Transverse colon (tissue), 4 donors: ENCODE results near the gene SAMD5. TPM values are rescaled to one million over a fixed set of nuclear protein-coding genes. Genes with fewer than 3 reads are reported as not detected.

Experiments
- DNase-seq: peaks from one replicate; pipeline ENCODE4 v3.0.0-alpha.2; 2019
- H3K27ac ChIP-seq, 4 donors: fragments of 200-600 bp; sonication (generic); 2 replicates each; pipeline ENCODE4 v1.5.1; 2016 to 2018; ENCODE audit warnings: inconsistent platforms in 4 of 4
- H3K27me3 ChIP-seq: fragments of 200-600 bp; sonication (generic); 2 replicates; pipeline ENCODE4 v1.5.1; 2017; ENCODE audit warnings: inconsistent platforms
- H3K36me3 ChIP-seq, 4 donors: fragments of 200-600 bp; sonication (generic); 2 replicates each; pipeline ENCODE4 v1.5.1; 2017 to 2019; ENCODE audit warnings: inconsistent platforms in 4 of 4
- H3K4me1 ChIP-seq, 4 donors: fragments of 200-600 bp; sonication (generic); 2 replicates each; pipeline ENCODE4 v1.5.1; 2017 to 2020; ENCODE audit warnings: inconsistent platforms in 4 of 4
- H3K4me3 ChIP-seq, 4 donors: fragments of 200-600 bp; sonication (generic); 1 replicate in 1 of 4; 2 replicates in 3 of 4; pipeline versions ENCODE4 v1.5.1 to v1.6.1; 2017 to 2019; ENCODE audit warnings: inconsistent platforms in 4 of 4
- H3K9me3 ChIP-seq, 2 donors: fragments of 200-600 bp; sonication (generic); 2 replicates each; pipeline ENCODE4 v1.5.1; 2017 to 2019; ENCODE audit warnings: inconsistent platforms in 2 of 2
- CTCF ChIP-seq, 5 experiments: fragments of 200-600 bp in 3 of 5; fragments of 450-650 bp in 2 of 5; sonication (generic) in 3 of 5; IDR thresholded peaks; 1 replicate in 2 of 5; 2 replicates in 3 of 5; pipeline ENCODE4 v1.5.1; 2016 to 2017; ENCODE audit warnings: antibody characterized with exemption in 5 of 5, inconsistent platforms in 3 of 5, mild to moderate bottlenecking in 2 of 5, moderate library complexity in 1 of 5
- EP300 ChIP-seq: sonication (generic); formaldehyde crosslinking; IDR thresholded peaks from one replicate; pipeline ENCODE4 v1.6.1; 2017; ENCODE audit warnings: antibody characterized with exemption, low read depth
- POLR2A ChIP-seq: fragments of 450-650 bp; IDR thresholded peaks from one replicate; pipeline ENCODE4 v1.6.1; 2016; ENCODE audit warnings: antibody characterized with exemption, mild to moderate bottlenecking, moderate library complexity
- POLR2AphosphoS5 ChIP-seq, 3 donors: sonication (generic); formaldehyde crosslinking; IDR thresholded peaks; one replicate each; pipeline ENCODE4 v1.6.1; 2016; ENCODE audit warnings: antibody characterized with exemption in 3 of 3
- WGBS, 2 donors: methylation state at CpG; one replicate each; pipeline ENCODE4 v1.1.5; 2018; ENCODE audit warnings: low coverage in 1 of 2; 5-methylcytosine and 5-hydroxymethylcytosine counted together
- in situ Hi-C, 4 donors: fragments of 200-750 bp; cut with MboI; loops; one replicate each; pipeline versions ENCODE4 v1.15.0 to v1.15.1; 2017; ENCODE audit warnings: low sequenced_read_pairs in 3 of 4, low pct_ligation_motif_present in 1 of 4, low pct_unique_long_range_greater_than_20kb in 1 of 4
- intact Hi-C: fragments of 100-400 bp; cut with DNase I; formaldehyde crosslinking; loops from one replicate; pipeline ENCODE4 v1.15.1; 2023; ENCODE audit warnings: low total_unique reads
- total RNA-seq, 4 donors: library from RNA; depleted of rRNA; stranded (reverse); fragments of >200 nt; gene quantifications; one replicate each; pipeline ENCODE4 v1.1.0, GENCODE V29; 2016

The SAMD5 gene
- total RNA-seq, 4 donors from 2014 or later: 1.5 to 7.8 (median 3.7) TPM

GRCh38 chr6:147551976-147552375 lies 43.5 kb downstream of the SAMD5 start:
- intact Hi-C loops: loop anchor here (5.0 kb wide), 1 partner anchor 1830 kb away; no protein-coding TSS in a partner anchor
- H3K36me3 ChIP-seq: no peaks in the 10 kb centered on the region
- no peak for DNase-seq
- no peak overlapping the region for H3K27ac ChIP-seq
- H3K9me3 ChIP-seq: no peaks in the 10 kb centered on the region
- in situ Hi-C loops: no loop called here
- WGBS, 2 donors: 61% methylated on average over 1 of the region's 1 CpG; no CpG with 5 or more reads in 1 of the 2 donors
- no peak overlapping the region for H3K4me3 ChIP-seq
- no peak for TF ChIP-seq CTCF (IDR thresholded peaks at IDR 0.05)
- no peak for TF ChIP-seq EP300
- TF ChIP-seq POLR2AphosphoS5 (IDR thresholded peaks at IDR 0.05): no peak
- H3K4me1 ChIP-seq: no peaks in the 10 kb centered on the region
- no peaks in the 10 kb centered on the region for H3K27me3 ChIP-seq

GRCh38 chr6:147553099-147553498 lies 44.6 kb downstream of the SAMD5 start:
- H3K4me1 ChIP-seq: no peaks in the 10 kb centered on the region
- no peak overlapping the region for H3K4me3 ChIP-seq
- no peak for DNase-seq
- WGBS, 2 donors: 77% methylated on average over 1 of the region's 1 CpG; no CpG with 5 or more reads in 1 of the 2 donors
- H3K36me3 ChIP-seq: no peaks in the 10 kb centered on the region
- H3K27me3 ChIP-seq: no peaks in the 10 kb centered on the region
- no peak overlapping the region for H3K27ac ChIP-seq
- TF ChIP-seq CTCF (IDR thresholded peaks at IDR 0.05) (no peak), POLR2AphosphoS5 (IDR thresholded peaks at IDR 0.05) (no peak), POLR2A (no peak), EP300 (no peak)
- in situ Hi-C loops (no loop called here), intact Hi-C loops (loop anchor here (5.0 kb wide), 1 partner anchor 1829 kb away; no protein-coding TSS in a partner anchor)
- peaks cover 0 to 3% of the 10 kb centered on the region in 2 donors for H3K9me3 ChIP-seq

- H3K27ac ChIP-seq: no peak overlapping the region
- H3K27me3 ChIP-seq: no peaks in the 10 kb centered on the region
- peaks cover 0 to 5% (median 2%) of the 10 kb centered on the region in 4 donors for H3K4me1 ChIP-seq
- H3K9me3 ChIP-seq: peaks cover 0 to 3% of the 10 kb centered on the region in 2 donors
- in situ Hi-C loops (no loop called here), intact Hi-C loops (loop anchor here (5.0 kb wide), 1 partner anchor 1828 kb away; no protein-coding TSS in a partner anchor)
- 95% methylated on average over 4 of the region's 4 CpGs; no CpG with 5 or more reads in 1 of the 2 donors for WGBS, 2 donors
- TF ChIP-seq POLR2AphosphoS5 (IDR thresholded peaks at IDR 0.05) (no peak), EP300 (no peak), CTCF (IDR thresholded peaks at IDR 0.05) (no peak), POLR2A (no peak)
- no peak for DNase-seq
- no peak overlapping the region for H3K4me3 ChIP-seq
- H3K36me3 ChIP-seq: no peaks in the 10 kb centered on the region
Measured at GRCh38 chr6:147554281-147554680, 45.8 kb downstream of the SAMD5 start.

GRCh38 chr6:147559006-147559405 lies 50.5 kb downstream of the SAMD5 start:
- peak; percentile 35 for DNase-seq
- Histone ChIP-seq H3K9me3 (peaks cover 0 to 3% of the 10 kb centered on the region in 2 donors), H3K4me3 (peak overlapping the region in 1 of 4 donors; percentile 16), H3K27ac (peak overlapping the region; percentile 30 to 67 (median 64)), H3K36me3 (no peaks in the 10 kb centered on the region), H3K4me1 (peaks cover 0 to 18% (median 9%) of the 10 kb centered on the region in 4 donors), H3K27me3 (no peaks in the 10 kb centered on the region)
- TF ChIP-seq POLR2AphosphoS5 (IDR thresholded peaks at IDR 0.05) (no peak), EP300 (no peak), CTCF (IDR thresholded peaks at IDR 0.05) (no peak), POLR2A (no peak)
- intact Hi-C loops: no loop called here
- 51 to 60% methylated on average over 2 to 7 of the region's 7 CpGs for WGBS, 2 donors
- in situ Hi-C loops: no loop called here
